ENCODE measurements around the gene TXNL4A. TPM values are rescaled to one million over a fixed set of nuclear protein-coding genes. Genes with fewer than 3 reads are reported as not detected.
"Not testable (repeated sequence)": the region's sequence is repeated elsewhere in the genome, so short reads cannot be mapped to it uniquely, and the experiment has no call there.

Gene TXNL4A
- total RNA-seq, 1 experiment from 2014 or later = 178 TPM

DNA sequence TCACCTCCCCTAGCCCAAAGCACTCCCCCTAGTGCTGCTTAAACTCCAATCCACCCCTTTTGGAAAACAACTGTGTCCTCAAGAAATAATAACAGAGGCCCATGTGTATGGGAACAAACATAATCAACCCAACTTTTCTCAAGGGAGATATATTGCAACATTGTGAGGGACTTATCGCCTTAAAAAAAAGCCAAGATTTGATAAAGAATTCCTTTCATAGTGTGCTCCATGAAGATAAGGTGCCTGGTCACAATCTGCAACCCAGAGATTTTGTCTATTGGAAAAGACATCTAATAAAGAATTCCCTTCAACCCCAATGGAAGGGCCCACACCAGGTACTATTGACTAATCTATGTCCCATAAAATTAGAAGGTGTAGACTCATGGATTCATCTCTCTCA lies 41.3 kb upstream of the TXNL4A start:
- no peaks in the 10 kb centered on the region for H4K20me1 ChIP-seq (ENCODE audit: insufficient read depth)
- POLR2A ChIA-PET = no interaction called here
- H3K36me3 ChIP-seq (ENCODE audit: control insufficient read depth in 1 of 2, insufficient read depth in 2 of 2, low read length in 2 of 2) = no peaks in the 10 kb centered on the region
- H3K79me2 ChIP-seq (ENCODE audit: insufficient read depth, low read length) = peaks cover 2% of the 10 kb centered on the region
- no peak overlapping the region for H3K4me3 ChIP-seq (replicated peaks in 1 of 2; ENCODE audit: low read depth in 1 of 2, low read length in 2 of 2)
- BruUV-seq (replicated peaks) = no TSS peak
- ATAC-seq = no peak
- RAD21 ChIA-PET (ENCODE audit: low non-redundant PET in 1 of 2, low total read pairs in 2 of 2, uncharacterized antibody in 2 of 2, unreplicated experiment in 2 of 2) = no interaction called here
- no peak for DNase-seq (ENCODE audit: low read depth, low spot score)
- H3K27me3 ChIP-seq (ENCODE audit: insufficient read depth, low read length) = no peaks in the 10 kb centered on the region
- CTCF ChIA-PET = no interaction called here
- H2AFZ ChIP-seq (ENCODE audit: low read depth, low read length, poor library complexity, severe bottlenecking) = no peak overlapping the region
- no peaks in the 10 kb centered on the region for H3K9me2 ChIP-seq (ENCODE audit: insufficient read depth)
- H3K4me1 ChIP-seq (ENCODE audit: control insufficient read depth in 1 of 2, insufficient read depth in 2 of 2, low read length in 2 of 2) = peaks cover 4 to 9% of the 10 kb centered on the region in 2 experiments; a peak in 3 of 4 replicates
- no peak overlapping the region for H3K9ac ChIP-seq (ENCODE audit: low read length)
- H3K27ac ChIP-seq (ENCODE audit: low read depth, low read length) = no peak overlapping the region
- intact Hi-C loops (cut with micrococcal nuclease) = no loop called here
- H3K4me2 ChIP-seq (ENCODE audit: low read length) = no peak overlapping the region
- peaks cover 0 to 6% of the 10 kb centered on the region in 2 experiments; a peak in 2 of 4 replicates for H3K9me3 ChIP-seq (ENCODE audit: control insufficient read depth in 1 of 2, insufficient read depth in 1 of 2, low read depth in 1 of 2, low read length in 2 of 2)
- no peak for TF ChIP-seq SIN3A (IDR thresholded peaks at IDR 0.05; ENCODE audit: low read depth)
- TF ChIP-seq, protein P1, sequence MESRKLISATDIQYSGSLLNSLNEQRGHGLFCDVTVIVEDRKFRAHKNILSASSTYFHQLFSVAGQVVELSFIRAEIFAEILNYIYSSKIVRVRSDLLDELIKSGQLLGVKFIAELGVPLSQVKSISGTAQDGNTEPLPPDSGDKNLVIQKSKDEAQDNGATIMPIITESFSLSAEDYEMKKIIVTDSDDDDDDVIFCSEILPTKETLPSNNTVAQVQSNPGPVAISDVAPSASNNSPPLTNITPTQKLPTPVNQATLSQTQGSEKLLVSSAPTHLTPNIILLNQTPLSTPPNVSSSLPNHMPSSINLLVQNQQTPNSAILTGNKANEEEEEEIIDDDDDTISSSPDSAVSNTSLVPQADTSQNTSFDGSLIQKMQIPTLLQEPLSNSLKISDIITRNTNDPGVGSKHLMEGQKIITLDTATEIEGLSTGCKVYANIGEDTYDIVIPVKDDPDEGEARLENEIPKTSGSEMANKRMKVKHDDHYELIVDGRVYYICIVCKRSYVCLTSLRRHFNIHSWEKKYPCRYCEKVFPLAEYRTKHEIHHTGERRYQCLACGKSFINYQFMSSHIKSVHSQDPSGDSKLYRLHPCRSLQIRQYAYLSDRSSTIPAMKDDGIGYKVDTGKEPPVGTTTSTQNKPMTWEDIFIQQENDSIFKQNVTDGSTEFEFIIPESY (IDR thresholded peaks at IDR 0.05; ENCODE audit: extremely low read depth, insufficient replicate concordance, low read length) = no peak
- TF ChIP-seq FOSL1 (IDR thresholded peaks at IDR 0.05; ENCODE audit: low read depth) = no peak
- no peak for TF ChIP-seq TCF7L2 (IDR thresholded peaks at IDR 0.05; ENCODE audit: borderline replicate concordance, extremely low read depth, insufficient read depth, insufficient read length)
- no peak for TF ChIP-seq JUND (IDR thresholded peaks at IDR 0.05)
- TF ChIP-seq EGR1 (IDR thresholded peaks at IDR 0.05; ENCODE audit: low read depth) = no peak
- TF ChIP-seq POLR2AphosphoS5 (IDR thresholded peaks at IDR 0.05; ENCODE audit: low read depth, low read length) = no peak
- no peak for TF ChIP-seq SRF (IDR thresholded peaks at IDR 0.05; ENCODE audit: low read depth)
- no peak for TF ChIP-seq ZFX (IDR thresholded peaks at IDR 0.05)
- no peak for TF ChIP-seq CBX3 (IDR thresholded peaks at IDR 0.05; ENCODE audit: low read depth)
- no peak for TF ChIP-seq ELF1 (IDR thresholded peaks at IDR 0.05; ENCODE audit: borderline replicate concordance, low read depth)
- TF ChIP-seq RAD21 (IDR thresholded peaks at IDR 0.05; ENCODE audit: low read depth) = no peak
- TF ChIP-seq EZH2phosphoT487 (IDR thresholded peaks at IDR 0.05; ENCODE audit: borderline replicate concordance) = no peak

DNA sequence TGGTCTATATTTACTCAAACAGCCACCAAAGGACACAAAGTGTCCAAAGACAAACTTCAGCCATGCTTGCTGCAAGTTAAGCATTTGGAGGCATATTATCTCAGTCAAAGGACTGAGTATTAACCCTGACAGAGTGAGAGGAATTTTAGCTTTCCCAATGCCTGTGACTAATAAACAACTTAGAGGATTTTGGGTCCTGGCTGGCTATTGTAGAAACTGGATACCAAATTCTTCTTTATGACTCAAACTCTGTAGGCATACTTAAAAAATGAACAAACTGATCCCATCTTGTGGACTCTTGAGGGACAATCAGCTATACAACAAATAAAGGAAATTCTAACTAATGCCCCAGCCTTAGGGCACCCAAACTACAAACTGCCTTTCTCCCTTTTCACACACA lies 39.4 kb upstream of the TXNL4A start:
- H3K27me3 ChIP-seq (ENCODE audit: insufficient read depth, low read length); H3K36me3 ChIP-seq (ENCODE audit: control insufficient read depth in 1 of 2, insufficient read depth in 2 of 2, low read length in 2 of 2); CTCF ChIA-PET; RAD21 ChIA-PET (ENCODE audit: low non-redundant PET in 1 of 2, low total read pairs in 2 of 2, uncharacterized antibody in 2 of 2, unreplicated experiment in 2 of 2); H3K79me2 ChIP-seq (ENCODE audit: insufficient read depth, low read length); POLR2A ChIA-PET; H4K20me1 ChIP-seq (ENCODE audit: insufficient read depth); H3K4me3 ChIP-seq (replicated peaks in 1 of 2; ENCODE audit: low read depth in 1 of 2, low read length in 2 of 2); DNase-seq (ENCODE audit: low read depth, low spot score); H3K27ac ChIP-seq (ENCODE audit: low read depth, low read length); H3K9ac ChIP-seq (ENCODE audit: low read length); H3K4me2 ChIP-seq (ENCODE audit: low read length); intact Hi-C loops (cut with micrococcal nuclease); H3K9me2 ChIP-seq (ENCODE audit: insufficient read depth); H3K4me1 ChIP-seq (ENCODE audit: control insufficient read depth in 1 of 2, insufficient read depth in 2 of 2, low read length in 2 of 2); BruUV-seq (replicated peaks); H2AFZ ChIP-seq (ENCODE audit: low read depth, low read length, poor library complexity, severe bottlenecking); ATAC-seq: not testable (repeated sequence)
- H3K9me3 ChIP-seq (ENCODE audit: control insufficient read depth in 1 of 2, insufficient read depth in 1 of 2, low read depth in 1 of 2, low read length in 2 of 2) = peaks cover 10 to 14% of the 10 kb centered on the region in 2 experiments; a peak in 3 of 4 replicates
